Femur (tissue), 1 donor: Measurements from ENCODE around the gene HS6ST1.

Source experiments
- DNase-seq: peaks from one replicate; pipeline ENCODE4 v3.0.0-alpha.2; 2017

The HS6ST1 gene

DNA sequence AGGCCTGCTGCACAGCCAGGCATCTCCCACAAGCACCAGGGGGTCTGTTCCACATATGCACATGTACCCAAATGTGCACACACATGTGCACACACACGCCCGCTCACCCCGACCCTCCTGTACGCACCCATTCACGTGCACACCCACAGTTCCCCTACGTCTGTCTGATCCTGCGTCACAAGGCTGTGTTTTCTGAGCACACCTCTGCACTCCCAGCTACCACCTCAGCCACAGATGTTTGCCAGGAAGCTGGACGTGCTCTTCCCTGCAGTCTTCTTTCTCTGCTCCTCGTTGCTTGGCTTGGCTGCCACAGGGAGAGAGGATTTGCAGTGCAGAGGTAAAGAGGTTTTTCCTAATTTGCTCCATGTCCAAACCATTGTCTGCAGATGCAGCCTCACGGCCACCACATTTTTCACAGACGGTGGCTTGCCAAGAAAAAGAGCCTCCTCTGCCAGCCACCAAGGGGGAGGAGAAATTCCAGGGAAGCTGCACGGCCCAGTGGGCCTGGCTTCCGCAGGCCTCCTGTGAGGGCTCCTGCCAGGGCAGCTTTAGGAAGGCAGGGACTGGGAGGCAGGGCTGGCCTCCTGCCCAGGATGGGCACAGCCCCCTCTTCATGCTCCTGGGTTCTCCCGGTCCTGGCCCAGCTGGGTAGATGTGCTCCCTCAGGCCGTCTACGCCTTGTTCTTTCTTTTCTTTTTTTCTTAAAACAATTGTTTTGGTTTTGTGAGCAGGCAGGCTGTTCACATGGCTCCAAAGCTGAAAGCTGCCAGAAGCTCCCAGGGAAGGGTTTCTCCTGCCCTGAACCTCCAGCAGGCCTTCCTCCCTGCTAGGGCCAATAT, 29.3 kb upstream of the HS6ST1 start:
- DNase-seq: peak; percentile 90

DNA sequence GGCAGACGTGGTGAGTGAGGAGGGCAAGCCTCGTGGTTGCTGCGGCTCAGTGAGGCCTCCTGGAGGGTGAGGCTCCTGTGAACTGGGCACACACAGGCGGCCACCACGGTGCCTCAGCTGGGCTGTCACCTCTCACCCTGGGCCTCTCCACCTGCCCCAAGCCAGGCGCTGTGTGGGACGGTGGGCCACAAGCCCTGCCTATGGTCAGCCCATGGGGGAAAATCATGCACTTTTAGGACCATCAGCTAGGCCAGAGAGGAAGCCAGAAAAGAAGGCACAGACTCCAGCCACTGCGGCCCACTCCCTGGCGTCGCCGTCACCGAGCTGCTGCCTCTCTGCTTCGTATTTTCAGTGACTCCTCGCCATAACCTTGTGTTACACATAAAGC, 28.5 kb upstream of the HS6ST1 start:
- DNase-seq: no peak

DNA sequence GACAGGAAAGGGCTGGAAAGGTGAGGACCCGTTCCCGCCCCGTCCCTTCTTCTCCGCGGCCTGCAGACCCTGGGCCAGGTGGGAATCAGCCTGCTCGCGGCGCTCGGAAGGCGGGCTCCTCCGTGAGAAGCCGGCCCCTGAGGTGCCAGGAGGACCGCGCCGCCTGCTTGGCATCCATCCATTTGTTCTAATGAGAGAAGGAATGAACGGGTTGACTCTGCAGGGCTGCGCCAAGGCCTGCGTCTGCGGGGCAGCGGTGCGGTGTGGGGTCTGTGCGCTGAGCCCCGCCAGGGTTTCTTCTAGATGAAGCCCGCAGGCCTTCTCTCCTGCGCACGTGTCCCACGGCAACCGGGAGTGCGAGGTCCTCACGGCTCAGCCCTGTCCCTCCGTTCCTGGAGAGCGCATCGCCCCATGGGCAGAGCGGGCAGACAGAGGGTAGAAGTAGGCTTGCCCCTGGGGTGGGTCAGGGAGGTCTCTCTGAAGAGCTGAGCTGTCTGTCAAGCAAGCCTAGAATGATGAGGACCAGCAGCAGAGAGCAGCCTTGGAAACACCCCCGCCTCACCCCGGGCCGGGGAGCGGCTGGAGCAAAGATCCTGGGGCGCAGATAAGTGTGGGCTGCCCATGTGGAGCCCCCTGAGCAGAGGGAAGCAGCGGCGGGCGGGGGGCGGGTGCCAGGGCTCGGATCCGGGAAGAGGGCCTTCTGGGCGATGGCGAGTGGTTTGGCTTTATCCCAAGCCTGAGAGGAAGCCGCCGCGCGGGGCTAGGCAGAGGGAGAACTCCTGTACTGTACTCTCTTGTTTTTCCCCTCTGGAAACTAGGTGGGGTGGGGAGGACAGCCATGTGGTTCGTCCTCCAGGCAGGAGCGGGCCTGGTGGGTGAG, 27.9 kb upstream of the HS6ST1 start:
- no peak for DNase-seq

DNA sequence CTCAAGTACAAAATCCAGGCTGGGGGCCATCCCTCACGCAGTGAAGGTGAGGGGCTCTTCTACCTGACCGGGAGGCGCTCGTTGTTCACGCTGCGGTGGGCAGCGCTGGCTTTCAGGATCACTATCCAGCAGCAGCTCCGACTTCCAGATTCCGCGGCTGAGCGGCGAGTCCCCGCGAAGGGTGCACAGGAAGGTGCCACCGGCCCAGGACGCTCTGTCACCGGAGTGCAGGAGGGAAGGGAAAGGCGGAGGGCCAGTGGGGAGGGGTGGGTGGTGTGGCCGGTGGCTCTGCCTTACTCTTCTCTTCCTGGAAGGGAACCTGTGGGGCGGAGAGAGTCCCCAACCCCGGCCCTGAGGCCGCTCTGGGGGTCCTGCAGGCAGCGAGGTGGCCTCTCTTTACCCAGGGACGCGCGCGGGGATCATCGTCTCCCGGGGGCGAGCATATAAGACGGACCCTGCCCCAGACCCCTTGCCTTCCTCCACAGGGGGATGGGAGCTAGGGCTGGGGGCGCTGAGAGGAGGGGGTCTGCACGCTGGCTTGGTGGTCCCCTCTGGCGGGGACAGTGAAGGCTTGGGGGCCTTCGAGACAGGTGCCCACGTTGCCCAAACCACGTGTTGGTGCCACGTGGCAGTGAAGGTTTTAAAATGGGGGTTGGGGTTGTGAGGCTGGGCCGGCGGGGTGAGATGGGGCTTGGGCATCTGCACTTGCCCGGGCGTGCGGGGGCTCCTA, 26.9 kb upstream of the HS6ST1 start:
- no peak for DNase-seq

DNA sequence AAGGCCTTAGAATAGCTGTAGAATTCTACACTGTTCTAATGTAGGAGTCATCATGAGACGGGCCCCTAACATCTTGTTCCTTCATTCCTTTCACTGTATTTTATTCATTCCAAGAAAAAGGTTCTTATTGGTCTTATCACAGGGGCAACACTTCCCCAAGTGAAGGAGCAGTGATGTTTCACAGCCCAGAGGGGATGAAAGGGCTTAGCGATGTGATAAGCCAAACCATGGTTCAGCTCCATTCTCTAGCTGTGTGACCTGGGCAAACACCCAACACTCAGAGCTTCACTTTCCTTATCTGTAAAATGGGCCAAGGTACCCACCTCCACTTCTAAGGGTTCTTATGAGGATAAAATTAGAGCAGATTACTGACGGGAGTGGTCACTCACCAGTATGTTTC, 25.4 kb upstream of the HS6ST1 start:
- no peak for DNase-seq

DNA sequence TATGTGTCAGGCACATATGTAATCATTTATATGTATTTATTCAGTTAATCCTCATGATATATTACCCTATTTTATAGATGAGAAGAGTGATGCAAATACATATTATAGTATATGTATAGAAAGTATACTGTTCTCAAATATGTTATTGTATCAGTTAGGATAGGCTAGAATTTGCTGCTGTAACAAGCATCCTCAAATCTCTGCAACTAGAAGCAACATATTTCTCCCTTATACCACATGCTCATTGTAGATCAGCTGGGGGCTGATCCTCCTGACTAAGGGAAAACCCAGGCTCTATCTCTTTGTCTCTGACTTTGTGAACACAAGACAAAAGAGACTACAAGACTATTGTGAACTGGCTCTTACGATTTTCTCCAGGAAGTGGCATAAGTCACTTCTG, 24.8 kb upstream of the HS6ST1 start:
- no peak for DNase-seq

DNA sequence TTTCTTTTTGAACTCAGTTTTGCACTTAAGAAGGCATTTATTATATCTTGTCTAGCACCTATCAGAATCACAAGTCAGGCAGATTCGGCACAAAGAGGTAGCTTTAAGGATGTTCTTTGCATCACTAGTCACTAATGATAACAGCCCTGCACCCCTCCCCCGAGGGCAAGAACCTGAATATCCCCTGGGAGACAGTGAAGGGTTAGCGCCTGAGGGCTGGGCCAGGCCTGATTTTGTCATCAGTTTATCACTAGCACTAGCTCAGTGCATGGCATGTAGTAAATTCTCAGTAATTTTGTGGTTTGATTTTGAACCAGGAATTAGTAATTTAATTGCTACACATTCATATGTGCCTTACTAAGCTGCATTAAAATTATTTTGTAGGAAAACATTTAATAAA, 23.9 kb upstream of the HS6ST1 start:
- DNase-seq: no peak

DNA sequence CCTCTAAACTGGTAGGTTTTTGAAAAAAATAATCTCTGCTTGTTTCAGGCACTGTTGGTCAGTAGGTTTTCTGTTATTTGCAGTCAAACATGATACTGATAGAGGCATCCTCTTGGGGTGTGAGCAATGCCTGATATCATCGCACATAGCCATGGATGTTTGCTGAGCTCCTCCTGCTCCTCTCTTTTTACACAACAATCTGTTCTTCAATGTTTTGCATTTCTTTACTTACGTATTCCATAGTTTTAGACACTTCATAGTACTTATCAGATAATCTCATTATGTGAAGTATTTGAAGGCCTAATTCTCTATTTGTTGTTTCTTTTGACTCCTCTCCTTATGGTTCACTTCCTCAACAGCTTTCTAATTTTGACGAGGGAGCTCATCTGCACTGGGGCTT, 23.0 kb upstream of the HS6ST1 start:
- DNase-seq: no peak

DNA sequence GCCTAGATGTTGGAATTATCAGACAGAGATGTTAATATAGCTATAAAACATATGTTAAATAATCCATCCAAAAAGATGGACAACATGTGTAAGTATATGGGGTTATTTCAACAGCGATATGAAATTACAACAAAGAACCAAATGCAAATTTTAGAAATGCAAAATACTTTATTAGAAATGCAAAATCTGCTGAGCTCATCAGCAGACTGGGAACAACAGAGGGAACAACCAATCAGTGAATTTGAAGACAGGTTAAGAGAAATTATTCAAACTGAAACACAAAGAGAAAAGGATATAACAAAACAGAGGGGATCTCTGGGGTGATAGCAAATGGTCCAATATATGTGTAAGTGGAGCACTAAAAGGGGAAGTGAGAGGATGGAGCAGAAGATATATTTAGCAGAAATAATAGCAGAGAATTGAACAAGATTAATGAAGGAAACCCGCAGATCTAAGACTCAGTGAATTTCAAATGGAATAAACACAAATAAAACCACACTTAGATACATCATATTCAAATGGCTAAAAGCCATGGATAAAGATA, 13.5 kb upstream of the HS6ST1 start:
- DNase-seq: no peak

DNA sequence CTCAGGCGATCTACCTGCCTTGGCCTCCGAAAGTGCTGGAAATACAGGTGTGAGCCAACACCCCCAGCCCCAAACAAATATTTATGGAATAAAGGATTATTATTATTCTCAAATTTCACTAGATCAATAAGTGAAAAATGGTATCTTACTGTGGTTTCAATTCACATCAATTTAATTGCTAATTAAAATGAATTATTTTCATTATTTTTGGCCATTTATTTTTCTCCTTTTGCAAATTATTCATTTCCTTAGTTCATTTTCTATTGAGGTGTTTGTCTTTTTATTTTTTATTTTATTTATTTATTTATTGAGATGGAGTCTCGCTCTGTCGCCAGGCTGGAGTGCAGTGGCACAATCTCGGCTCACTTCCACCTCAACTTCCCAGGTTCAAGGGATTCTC, 11.9 kb upstream of the HS6ST1 start:
- no peak for DNase-seq

DNA sequence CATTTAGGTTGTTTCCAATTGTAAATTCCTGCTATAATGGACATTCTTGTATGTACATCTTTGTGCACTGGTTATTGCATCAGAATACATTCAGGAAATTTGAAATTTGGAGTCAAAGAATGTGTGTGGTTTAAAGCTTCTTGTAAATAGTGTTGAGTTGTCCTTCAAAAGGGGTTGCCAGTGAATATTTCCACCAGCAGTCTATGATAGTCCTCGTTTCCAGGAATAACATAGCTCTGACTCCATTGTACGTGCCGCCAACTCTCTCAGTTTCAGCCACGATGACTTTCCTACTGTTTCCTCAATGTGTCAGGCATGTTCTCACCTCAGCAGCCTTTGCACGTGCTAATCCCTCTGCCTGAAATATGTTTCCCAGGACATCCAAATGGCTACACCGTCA, 10.9 kb upstream of the HS6ST1 start:
- DNase-seq: peak; percentile 40

DNA sequence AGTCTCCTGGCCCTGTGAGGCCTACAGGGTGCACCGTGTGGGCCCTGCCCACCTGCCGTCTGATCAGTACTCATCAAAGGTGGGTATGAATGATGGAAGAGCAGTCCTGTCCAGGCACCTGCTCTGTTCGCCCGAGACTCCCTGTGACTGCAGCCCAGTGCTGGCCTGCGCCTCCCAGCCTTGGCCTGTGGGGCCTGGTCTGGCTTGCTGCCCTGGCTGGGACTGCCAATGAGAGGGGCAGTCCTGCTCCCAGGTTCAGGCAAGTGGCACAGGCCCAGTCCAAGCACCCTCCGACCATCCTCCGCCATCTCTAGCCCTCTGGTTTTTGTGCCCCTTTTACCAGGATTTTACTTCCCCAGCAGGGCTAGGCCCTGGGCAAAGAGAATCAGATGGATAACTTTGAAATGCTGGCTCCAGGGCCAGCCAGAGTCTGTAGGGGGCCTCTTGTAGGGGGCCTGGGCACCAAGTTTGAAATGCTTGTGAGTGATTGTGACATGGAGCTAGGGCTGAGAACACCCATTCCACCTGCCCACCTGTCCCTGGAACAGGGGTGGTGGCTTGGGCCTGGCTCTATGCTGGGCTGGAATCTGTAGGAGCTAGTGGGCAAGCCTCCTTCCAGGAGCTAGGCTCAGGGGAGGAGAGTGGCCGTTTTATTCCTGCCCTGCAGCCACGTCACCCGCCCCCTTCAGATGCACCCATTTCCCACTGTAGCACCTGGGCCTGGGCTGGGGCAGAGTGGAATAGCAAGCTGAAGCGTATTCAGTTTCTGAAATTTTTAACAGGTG, 8.7 kb upstream of the HS6ST1 start:
- DNase-seq: no peak

DNA sequence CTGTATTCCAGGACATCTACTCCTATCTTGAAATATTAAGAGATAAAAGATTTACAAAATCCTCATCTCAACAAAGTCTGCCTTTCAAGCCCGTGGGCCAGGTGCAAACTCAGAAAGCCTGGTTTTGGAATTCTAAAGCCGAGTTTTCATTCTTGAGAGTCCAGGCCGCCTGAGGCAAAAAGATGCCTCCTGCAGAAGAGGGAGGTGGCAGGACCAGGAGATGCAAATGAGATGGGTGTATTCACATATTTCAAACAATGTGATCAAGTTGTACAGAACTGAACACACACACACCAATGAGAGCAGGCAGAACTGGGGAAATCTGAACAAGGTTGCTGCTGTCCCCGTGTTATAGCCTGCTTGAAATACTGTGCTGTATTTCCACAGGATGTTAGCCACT, 7.7 kb upstream of the HS6ST1 start:
- DNase-seq: no peak

DNA sequence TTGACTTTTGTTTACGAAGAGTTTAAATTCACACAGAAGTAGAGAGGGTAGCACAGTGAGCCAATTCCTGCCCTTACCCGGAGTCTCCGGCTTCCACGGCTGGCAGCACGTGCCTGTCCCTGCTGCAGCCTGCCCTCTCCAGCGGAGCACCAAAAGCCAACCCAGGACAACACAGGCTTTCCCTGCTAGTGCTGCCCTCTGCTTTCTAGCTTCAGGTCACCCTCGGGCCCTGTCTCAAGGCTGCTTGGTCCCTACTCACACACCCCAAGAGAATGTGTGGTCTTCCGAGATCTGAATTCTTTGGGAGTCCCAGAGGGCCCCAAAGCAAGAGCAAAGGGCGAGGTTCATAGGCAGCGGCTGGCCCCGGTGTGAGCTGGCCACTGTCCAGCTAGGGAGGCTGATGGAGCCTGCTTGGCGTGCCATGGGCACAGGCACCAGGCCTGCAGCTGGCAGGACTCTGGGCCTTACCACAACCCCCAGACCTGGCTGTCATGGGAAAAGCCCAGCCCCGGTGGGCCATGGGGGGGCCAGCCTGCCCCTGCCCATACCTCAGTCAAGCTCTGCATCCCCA, 7.0 kb upstream of the HS6ST1 start:
- DNase-seq: no peak

DNA sequence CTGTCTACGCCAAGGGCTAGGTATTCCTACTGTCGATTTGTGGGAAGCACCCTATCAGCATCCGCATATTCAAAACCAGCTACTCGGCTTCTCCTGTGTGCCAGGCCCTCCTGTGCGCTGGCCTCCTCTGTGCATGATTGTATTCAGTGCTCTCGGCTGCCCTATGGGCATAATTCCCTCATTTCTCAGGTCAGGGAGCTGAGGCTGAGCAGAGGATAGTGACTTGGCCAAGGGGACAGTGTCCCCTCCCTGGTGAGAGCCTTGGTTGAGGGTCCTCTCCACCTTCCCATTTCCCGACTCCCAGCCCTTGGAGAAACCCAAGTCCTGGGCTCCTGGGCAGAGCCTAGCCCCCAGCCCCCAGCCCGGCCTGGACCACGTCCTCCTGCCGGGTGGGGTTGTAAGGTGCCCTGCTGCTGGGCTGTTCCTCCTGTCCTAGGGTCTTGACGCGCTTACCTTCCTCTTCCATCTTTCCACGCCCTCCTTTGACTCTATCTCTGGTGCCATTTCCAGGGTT, 6.3 kb upstream of the HS6ST1 start:
- DNase-seq: no peak

DNA sequence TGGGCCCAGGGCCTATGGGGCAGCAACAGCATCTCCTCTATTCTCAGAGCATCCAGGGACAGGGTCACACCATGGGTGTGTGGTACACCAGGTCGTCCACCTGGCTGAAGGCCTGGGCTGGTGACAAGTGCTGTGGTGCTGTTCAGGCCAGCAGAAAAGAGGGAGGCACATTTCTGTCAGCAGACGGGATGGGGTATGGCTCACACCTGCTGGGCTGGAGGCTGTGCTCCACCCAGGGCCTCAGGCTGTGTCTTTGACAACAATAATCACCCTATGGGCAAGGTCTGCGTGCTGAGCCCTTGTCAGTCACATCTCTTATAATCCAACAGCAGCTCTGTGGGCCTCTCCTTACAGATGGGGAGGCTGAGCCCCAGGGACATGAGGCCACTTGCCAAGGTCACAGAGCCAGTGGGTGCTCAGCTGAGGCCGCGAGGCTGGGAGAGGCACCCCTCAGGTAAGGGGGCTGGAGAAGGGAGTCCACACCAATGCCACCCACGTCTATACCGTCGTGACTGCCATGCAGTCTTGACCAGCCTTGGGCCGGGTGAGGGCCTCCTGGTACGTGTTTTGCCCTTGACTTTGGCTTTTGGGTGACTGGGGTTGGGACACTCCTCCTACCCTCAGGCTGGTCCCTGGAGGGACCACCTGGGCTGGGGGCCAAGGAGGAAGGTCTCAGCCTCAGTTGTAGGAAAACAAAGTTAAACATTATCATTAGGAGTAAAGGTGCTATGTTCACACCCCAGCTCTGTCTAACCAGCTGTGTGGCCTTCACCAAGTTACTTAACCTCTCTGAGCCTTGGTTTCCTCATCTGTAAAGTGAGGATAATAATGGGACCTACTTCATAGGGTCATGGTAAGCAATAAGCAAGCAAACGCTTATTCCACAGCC, 5.6 kb upstream of the HS6ST1 start:
- peak; percentile 24 for DNase-seq

DNA sequence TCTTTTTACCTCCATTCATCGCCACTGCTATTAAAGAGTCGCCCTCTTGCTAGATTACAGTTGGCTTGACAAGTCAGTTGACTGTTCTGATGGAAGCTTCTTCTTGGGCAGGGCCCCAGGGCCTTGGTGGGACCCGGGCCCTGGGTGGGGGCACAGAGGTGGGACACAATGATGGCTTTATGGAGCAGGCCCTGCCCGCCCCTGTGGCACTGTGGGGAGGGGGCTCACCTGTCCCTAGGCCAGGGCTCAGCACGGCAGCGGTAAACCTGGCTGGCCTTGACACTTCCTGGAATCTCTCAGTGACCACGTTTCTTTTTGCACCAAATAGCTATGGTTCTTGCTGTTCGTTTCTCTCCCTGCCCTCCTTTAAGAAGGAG, 4.9 kb upstream of the HS6ST1 start:
- no peak for DNase-seq

DNA sequence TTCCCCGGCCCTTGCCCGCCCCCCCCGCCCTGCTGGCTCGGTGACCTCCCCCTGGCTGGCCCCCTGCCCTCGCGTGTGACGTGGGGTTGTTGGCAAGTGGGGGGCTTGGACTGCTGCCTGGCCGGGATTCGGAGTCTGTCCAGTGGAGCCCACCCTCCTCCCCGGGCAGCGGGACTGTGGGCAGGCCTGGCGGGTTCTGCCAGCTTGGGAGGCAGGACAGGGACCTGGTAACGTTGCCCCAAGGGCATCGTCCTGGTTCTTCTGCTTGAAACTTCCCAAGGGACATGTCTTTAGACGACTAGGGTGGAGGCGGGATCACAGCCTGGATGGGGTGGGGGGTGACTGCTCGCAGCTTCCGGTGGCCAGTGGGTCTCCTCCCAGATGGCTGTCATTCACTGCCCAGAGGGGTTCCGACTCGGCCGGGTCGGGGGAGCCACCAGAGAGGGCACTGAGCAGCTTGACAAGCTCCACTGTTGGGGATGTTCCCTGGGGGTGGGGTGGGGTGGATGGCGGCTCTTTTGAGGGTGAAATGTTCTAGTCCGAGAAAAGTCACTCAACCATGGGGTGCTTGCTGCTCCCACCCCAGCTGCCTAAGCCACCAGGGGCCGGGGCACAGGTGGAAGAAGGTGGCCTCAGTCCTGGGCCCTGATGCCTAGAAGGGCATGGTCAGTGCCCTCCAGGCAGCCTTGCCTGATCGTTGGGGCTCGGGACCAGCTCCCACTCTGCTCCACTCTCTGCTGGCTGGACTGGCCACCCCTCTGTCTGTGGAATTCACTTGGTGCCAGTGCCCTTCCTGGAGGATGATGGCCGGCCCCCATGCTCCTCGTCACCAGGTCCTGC, 4.3 kb upstream of the HS6ST1 start:
- DNase-seq: peak; percentile 57

DNA sequence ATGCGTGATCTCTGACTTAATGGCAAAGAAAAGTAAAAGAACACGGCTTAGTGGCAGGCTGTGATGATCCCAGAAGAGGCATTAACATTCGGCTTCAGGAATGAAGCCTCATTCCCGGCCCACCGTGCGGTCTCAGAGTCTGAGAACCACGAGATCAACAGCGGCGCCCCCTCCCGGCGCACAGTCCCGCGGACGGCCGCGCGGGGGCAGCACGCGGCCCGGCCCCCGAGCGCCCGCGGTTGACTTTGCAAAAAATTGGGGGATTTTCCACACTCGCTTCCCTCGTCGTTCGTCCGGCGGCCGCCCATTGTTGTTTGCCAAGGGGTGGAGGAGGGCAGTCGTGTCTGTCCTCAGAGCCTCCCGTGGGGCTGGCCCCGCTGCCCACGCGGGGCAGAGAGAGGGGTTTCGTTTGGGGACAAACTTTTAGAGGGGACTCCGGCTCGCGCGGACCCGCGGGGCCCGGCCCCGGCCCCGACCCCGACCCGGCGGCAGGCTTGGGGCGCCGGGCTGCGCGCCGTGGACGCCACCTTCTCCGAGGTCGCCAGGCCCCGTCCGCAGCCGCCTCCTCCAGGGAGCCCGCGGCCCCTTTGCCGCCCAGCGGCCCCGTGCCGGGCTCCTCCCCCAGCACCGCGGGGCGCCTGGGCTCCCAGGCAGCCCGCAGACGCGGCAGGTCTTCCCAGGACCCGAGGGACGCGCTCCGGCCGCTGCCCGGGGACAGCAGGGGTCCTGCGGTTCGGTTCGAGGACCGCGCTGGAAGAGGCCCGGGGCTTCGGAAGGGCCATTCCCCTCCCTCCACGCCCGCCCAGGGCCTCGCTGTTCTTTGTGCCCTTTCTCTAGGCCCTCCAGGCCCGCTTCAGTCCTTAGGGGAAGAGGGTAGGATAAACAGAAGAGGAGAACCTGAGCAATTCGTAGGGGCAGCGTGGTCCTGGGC, 3.4 kb upstream of the HS6ST1 start:
- DNase-seq: peak; percentile 93
